H9 (cell line): ENCODE results near the gene PYHIN1. TPM values are rescaled to one million over a fixed set of nuclear protein-coding genes. Genes with fewer than 3 reads are reported as not detected.

Source experiments
- DNase-seq: peaks from one replicate; pipeline ENCODE4 v3.0.0-alpha.2; 2017
- H2AFZ ChIP-seq: one replicate; pipeline ENCODE4 v1.6.1; 2013; ENCODE audit warnings: mild to moderate bottlenecking, low read length, control low read depth, moderate library complexity
- H2AK5ac ChIP-seq: 2 replicates; pipeline ENCODE4 v1.6.1; 2013; ENCODE audit warnings: low read length, control low read depth, mixed read lengths; ENCODE audit not compliant: insufficient read length
- H2BK120ac ChIP-seq: one replicate; pipeline ENCODE4 v1.6.1; 2013; ENCODE audit warnings: low read depth, mild to moderate bottlenecking, low read length, control low read depth, inconsistent platforms; ENCODE audit not compliant: poor library complexity, severe bottlenecking
- H2BK12ac ChIP-seq: 2 replicates; pipeline ENCODE4 v1.6.1; 2013; ENCODE audit warnings: low read length, control low read depth, mixed read lengths, low read depth; ENCODE audit not compliant: insufficient read length
- H2BK15ac ChIP-seq: 2 replicates; pipeline ENCODE4 v1.6.1; 2013; ENCODE audit warnings: low read depth, low read length, control low read depth
- H2BK20ac ChIP-seq: one replicate; pipeline ENCODE4 v1.6.1; 2013; ENCODE audit warnings: low read depth, mild to moderate bottlenecking, low read length, control low read depth, inconsistent platforms; ENCODE audit not compliant: poor library complexity, severe bottlenecking
- H2BK5ac ChIP-seq: 2 replicates; pipeline ENCODE4 v1.6.1; 2013; ENCODE audit warnings: low read length, control low read depth, mixed read lengths; ENCODE audit not compliant: insufficient read length
- H3K14ac ChIP-seq: 2 replicates; pipeline ENCODE4 v1.6.1; 2013; ENCODE audit warnings: low read length, control low read depth; ENCODE audit not compliant: insufficient read depth
- H3K18ac ChIP-seq: 2 replicates; pipeline ENCODE4 v1.6.1; 2013; ENCODE audit warnings: low read depth, mild to moderate bottlenecking, mixed read lengths, low read length, control low read depth; ENCODE audit not compliant: insufficient read length
- H3K23ac ChIP-seq: 2 replicates; pipeline ENCODE4 v1.6.1; 2013; ENCODE audit warnings: low read length, control low read depth, mixed read lengths, low read depth; ENCODE audit not compliant: insufficient read length
- H3K23me2 ChIP-seq: 2 replicates; pipeline ENCODE4 v1.6.1; 2013; ENCODE audit warnings: low read depth, mild to moderate bottlenecking, mixed read lengths, low read length, control low read depth; ENCODE audit not compliant: insufficient read length, poor library complexity, severe bottlenecking
- H3K27ac ChIP-seq: 2 replicates; pipeline ENCODE4 v1.5.1; 2013; ENCODE audit warnings: low read length, control low read depth, mixed read lengths, low read depth; ENCODE audit not compliant: insufficient read length
- H3K27me3 ChIP-seq: 2 replicates; pipeline ENCODE4 v1.6.1; 2013; ENCODE audit warnings: low read length, control low read depth, inconsistent platforms; ENCODE audit not compliant: insufficient read depth
- H3K4ac ChIP-seq: 2 replicates; pipeline ENCODE4 v1.6.1; 2013; ENCODE audit warnings: low read depth, mild to moderate bottlenecking, control low read depth, inconsistent platforms, low read length, moderate library complexity
- H3K4me1 ChIP-seq: 2 replicates; pipeline ENCODE4 v1.6.1; 2013; ENCODE audit warnings: low read length, control low read depth, inconsistent platforms; ENCODE audit not compliant: insufficient read depth
- H3K4me2 ChIP-seq: 2 replicates; pipeline ENCODE4 v1.6.1; 2013; ENCODE audit warnings: low read length, control low read depth, mixed read lengths; ENCODE audit not compliant: insufficient read length, insufficient read depth
- H3K56ac ChIP-seq: 2 replicates; pipeline ENCODE4 v1.6.1; 2013; ENCODE audit warnings: low read depth, mild to moderate bottlenecking, mixed read lengths, low read length, control low read depth; ENCODE audit not compliant: insufficient read length
- H3K79me1 ChIP-seq: 2 replicates; pipeline ENCODE4 v1.6.1; 2013; ENCODE audit warnings: low read depth, mild to moderate bottlenecking, moderate library complexity, low read length, control low read depth, inconsistent platforms; ENCODE audit not compliant: insufficient read depth, poor library complexity, severe bottlenecking
- H3K79me2 ChIP-seq: 2 replicates; pipeline ENCODE4 v1.6.1; 2013; ENCODE audit warnings: low read length, control low read depth, inconsistent platforms; ENCODE audit not compliant: insufficient read depth
- H3K9ac ChIP-seq: 2 replicates; pipeline ENCODE4 v1.6.1; 2013; ENCODE audit warnings: low read length, control low read depth, mixed read lengths; ENCODE audit not compliant: insufficient read length; ENCODE audit errors: extremely low read depth
- H3K9me3 ChIP-seq: one replicate; pipeline ENCODE4 v1.6.1; 2013; ENCODE audit warnings: low read depth, low read length, inconsistent platforms; ENCODE audit not compliant: control insufficient read depth
- H3T11ph ChIP-seq: one replicate; pipeline ENCODE4 v1.6.1; 2013; ENCODE audit warnings: mild to moderate bottlenecking, low read length, control low read depth, inconsistent platforms
- H4K20me1 ChIP-seq: one replicate; pipeline ENCODE4 v1.6.1; 2013; ENCODE audit not compliant: control insufficient read depth, insufficient read length, insufficient read depth
- H4K5ac ChIP-seq: 2 replicates; pipeline ENCODE4 v1.6.1; 2013; ENCODE audit warnings: low read depth, mild to moderate bottlenecking, mixed read lengths, low read length, control low read depth; ENCODE audit not compliant: insufficient read length
- H4K8ac ChIP-seq: replicated peaks from 2 replicates; pipeline ENCODE4 v1.6.1; 2013; ENCODE audit warnings: low read length, control low read depth, mixed read lengths, low read depth; ENCODE audit not compliant: insufficient read length
- H4K91ac ChIP-seq: 2 replicates; pipeline ENCODE4 v1.6.1; 2013; ENCODE audit warnings: low read depth, mild to moderate bottlenecking, moderate library complexity, mixed read lengths, low read length, control low read depth; ENCODE audit not compliant: insufficient read length
- H3K27ac Mint-ChIP-seq, 3 experiments: 2 replicates in 2 of 3; 3 replicates in 1 of 3; pipeline ENCODE4 v1.8.0; 2020 to 2021; ENCODE audit warnings: mixed read lengths in 3 of 3, mild to moderate bottlenecking in 1 of 3, moderate library complexity in 1 of 3
- H3K27me3 Mint-ChIP-seq: 2 replicates; pipeline ENCODE4 v1.8.0; 2021; ENCODE audit warnings: low read depth, mild to moderate bottlenecking, moderate library complexity, mixed read lengths
- H3K36me3 Mint-ChIP-seq, 3 experiments: 2 replicates in 2 of 3; 3 replicates in 1 of 3; pipeline ENCODE4 v1.8.0; 2020 to 2021; ENCODE audit warnings: low read depth in 3 of 3, mixed read lengths in 3 of 3; ENCODE audit not compliant: insufficient read depth in 1 of 3
- H3K4me1 Mint-ChIP-seq, 2 experiments: 2 replicates each; pipeline ENCODE4 v1.8.0; 2020; ENCODE audit warnings: mixed read lengths in 2 of 2
- H3K4me3 Mint-ChIP-seq, 2 experiments: 2 replicates in 1 of 2; 3 replicates in 1 of 2; pipeline ENCODE4 v1.8.0; 2020 to 2021; ENCODE audit warnings: mild to moderate bottlenecking in 2 of 2, mixed read lengths in 2 of 2, moderate library complexity in 1 of 2
- H3K9me3 Mint-ChIP-seq, 2 experiments: 2 replicates in 1 of 2; 3 replicates in 1 of 2; pipeline ENCODE4 v1.8.0; 2020; ENCODE audit warnings: mild to moderate bottlenecking in 2 of 2, mixed read lengths in 2 of 2, moderate library complexity in 1 of 2
- WGBS: extraction: QIAGEN DNeasy Blood & Tissue Kit; methylation state at CpG from one replicate; pipeline ENCODE4 v1.1.7; 2013; ENCODE audit warnings: missing lambda C conversion rate, low lambda C conversion rate, mixed read lengths; ENCODE audit not compliant: insufficient read length; ENCODE audit errors: extremely low coverage; 5-methylcytosine and 5-hydroxymethylcytosine counted together
- total RNA-seq: library from RNA; stranded (reverse); gene quantifications from 2 replicates; pipeline ENCODE4 v1.2.1, GENCODE V29; 2021
- TF ChIP-seq, protein P1 (sequence below): fragments of 200-600 bp; sonication (generic); conservative IDR thresholded peaks from 3 replicates; pipeline ENCODE4 v1.8.0; 2021; ENCODE audit warnings: antibody characterized with exemption, mild to moderate bottlenecking

Gene PYHIN1
- total RNA-seq, 1 experiment from 2014 or later = not detected

- H2BK20ac ChIP-seq = no peak overlapping the region
- no peak overlapping the region for H2AFZ ChIP-seq
- no peak overlapping the region for H3K27ac ChIP-seq
- no peak overlapping the region for H4K5ac ChIP-seq
- H4K91ac ChIP-seq = no peak overlapping the region
- H3K23me2 ChIP-seq = no peaks in the 10 kb centered on the region
- H4K8ac ChIP-seq = no peak overlapping the region
- H2BK12ac ChIP-seq = no peak overlapping the region
- H2BK15ac ChIP-seq = no peak overlapping the region
- no peaks in the 10 kb centered on the region for H3K79me1 ChIP-seq
- no peaks in the 10 kb centered on the region for H3K79me2 ChIP-seq
- no peak overlapping the region for H3K56ac ChIP-seq
- H3K36me3 Mint-ChIP-seq = no peaks in the 10 kb centered on the region
- H3K18ac ChIP-seq = no peak overlapping the region
- no peak overlapping the region for H2AK5ac ChIP-seq
- no peak overlapping the region for H3K4ac ChIP-seq
- H3K27me3 ChIP-seq = no peaks in the 10 kb centered on the region
- no peaks in the 10 kb centered on the region; a peak in 1 of 5 replicates for H3K9me3 Mint-ChIP-seq
- H3K27me3 Mint-ChIP-seq = peaks cover 9% of the 10 kb centered on the region
- H3K4me1 Mint-ChIP-seq = no peaks in the 10 kb centered on the region; a peak in 1 of 4 replicates
- no peak overlapping the region for H2BK5ac ChIP-seq
- no peak overlapping the region for H3K4me2 ChIP-seq
- DNase-seq = no peak
- H3K9me3 ChIP-seq = no peaks in the 10 kb centered on the region
- WGBS = no CpG with 5 or more reads among the region's 2 CpGs
- H3K23ac ChIP-seq = no peak overlapping the region
- no peaks in the 10 kb centered on the region for H4K20me1 ChIP-seq
- H3K9ac ChIP-seq = no peak overlapping the region
- no peaks in the 10 kb centered on the region for H3K4me1 ChIP-seq
- H3K14ac ChIP-seq = no peak overlapping the region
- H3K27ac Mint-ChIP-seq = no peak overlapping the region
- TF ChIP-seq, protein P1, sequence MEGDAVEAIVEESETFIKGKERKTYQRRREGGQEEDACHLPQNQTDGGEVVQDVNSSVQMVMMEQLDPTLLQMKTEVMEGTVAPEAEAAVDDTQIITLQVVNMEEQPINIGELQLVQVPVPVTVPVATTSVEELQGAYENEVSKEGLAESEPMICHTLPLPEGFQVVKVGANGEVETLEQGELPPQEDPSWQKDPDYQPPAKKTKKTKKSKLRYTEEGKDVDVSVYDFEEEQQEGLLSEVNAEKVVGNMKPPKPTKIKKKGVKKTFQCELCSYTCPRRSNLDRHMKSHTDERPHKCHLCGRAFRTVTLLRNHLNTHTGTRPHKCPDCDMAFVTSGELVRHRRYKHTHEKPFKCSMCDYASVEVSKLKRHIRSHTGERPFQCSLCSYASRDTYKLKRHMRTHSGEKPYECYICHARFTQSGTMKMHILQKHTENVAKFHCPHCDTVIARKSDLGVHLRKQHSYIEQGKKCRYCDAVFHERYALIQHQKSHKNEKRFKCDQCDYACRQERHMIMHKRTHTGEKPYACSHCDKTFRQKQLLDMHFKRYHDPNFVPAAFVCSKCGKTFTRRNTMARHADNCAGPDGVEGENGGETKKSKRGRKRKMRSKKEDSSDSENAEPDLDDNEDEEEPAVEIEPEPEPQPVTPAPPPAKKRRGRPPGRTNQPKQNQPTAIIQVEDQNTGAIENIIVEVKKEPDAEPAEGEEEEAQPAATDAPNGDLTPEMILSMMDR = no peak
- H3T11ph ChIP-seq = no peak overlapping the region
- H2BK120ac ChIP-seq = no peak overlapping the region
- H3K4me3 Mint-ChIP-seq = no peak overlapping the region
Measured at GRCh38 chr1:158942490-158942889, 11.1 kb downstream of the PYHIN1 start.
